Skeletal muscle tissue (tissue), 4 donors: ENCODE measurements around the gene KRT23. TPM values are rescaled to one million over a fixed set of nuclear protein-coding genes. Genes with fewer than 3 reads are reported as not detected.

Source experiments
- H3K27ac ChIP-seq: one replicate; pipeline ENCODE4 v1.7.0; 2013; ENCODE audit warnings: mild to moderate bottlenecking, low read depth, low read length, inconsistent platforms
- H3K27me3 ChIP-seq, 3 donors: one replicate each; pipeline ENCODE4 v1.7.0; 2013; ENCODE audit warnings: low read length in 3 of 3; ENCODE audit not compliant: control insufficient read depth in 3 of 3, insufficient read depth in 3 of 3
- H3K36me3 ChIP-seq, 3 donors: one replicate each; pipeline ENCODE4 v1.7.0; 2013; ENCODE audit warnings: low read length in 3 of 3; ENCODE audit not compliant: control insufficient read depth in 3 of 3, insufficient read depth in 3 of 3
- H3K4me1 ChIP-seq, 3 donors: one replicate each; pipeline ENCODE4 v1.7.0; 2013; ENCODE audit warnings: low read length in 3 of 3, mild to moderate bottlenecking in 3 of 3; ENCODE audit not compliant: control insufficient read depth in 3 of 3, insufficient read depth in 3 of 3
- H3K4me3 ChIP-seq, 3 donors: one replicate each; pipeline ENCODE4 v1.7.0; 2013; ENCODE audit warnings: low read length in 3 of 3
- H3K9ac ChIP-seq, 3 donors: one replicate each; pipeline ENCODE4 v1.7.0; 2013; ENCODE audit warnings: low read length in 3 of 3, mild to moderate bottlenecking in 3 of 3, moderate library complexity in 2 of 3, low read depth in 1 of 3
- H3K9me3 ChIP-seq, 3 donors: one replicate each; pipeline ENCODE4 v1.7.0; 2013; ENCODE audit warnings: low read length in 3 of 3; ENCODE audit not compliant: control insufficient read depth in 3 of 3
- total RNA-seq: library from RNA; depleted of rRNA; stranded (reverse); fragments of >200 nt; gene quantifications from one replicate; pipeline ENCODE4 v1.2.3, GENCODE V29; 2014
- donor health status: Osteomylitis.

Gene KRT23
- total RNA-seq, 1 donor from 2014 or later: 0.52 TPM

- Histone ChIP-seq H3K27ac (no peak overlapping the region), H3K36me3 (no peaks in the 10 kb centered on the region), H3K4me3 (no peak overlapping the region), H3K9me3 (no peaks in the 10 kb centered on the region), H3K9ac (no peak overlapping the region), H3K27me3 (peaks cover 0 to 5% (median 2%) of the 10 kb centered on the region in 3 donors), H3K4me1 (no peaks in the 10 kb centered on the region)
These were observed 53.7 kb downstream of the KRT23 start for GRCh38 chr17:40883626-40884334.

- H3K27ac ChIP-seq: no peak overlapping the region
- H3K9ac ChIP-seq: no peak overlapping the region
- H3K27me3 ChIP-seq: peaks cover 0 to 5% (median 2%) of the 10 kb centered on the region in 3 donors
- no peak overlapping the region for H3K4me3 ChIP-seq
- no peaks in the 10 kb centered on the region for H3K9me3 ChIP-seq
- H3K36me3 ChIP-seq: no peaks in the 10 kb centered on the region
- no peaks in the 10 kb centered on the region for H3K4me1 ChIP-seq
These were observed 54.4 kb downstream of the KRT23 start for GRCh38 chr17:40883031-40883430.

GRCh38 chr17:40879026-40879425 lies 58.4 kb downstream of the KRT23 start:
- no peaks in the 10 kb centered on the region for H3K36me3 ChIP-seq
- no peak overlapping the region for H3K4me3 ChIP-seq
- no peaks in the 10 kb centered on the region for H3K27me3 ChIP-seq
- H3K4me1 ChIP-seq: no peaks in the 10 kb centered on the region
- no peaks in the 10 kb centered on the region for H3K9me3 ChIP-seq
- H3K9ac ChIP-seq: no peak overlapping the region
- H3K27ac ChIP-seq: no peak overlapping the region

GRCh38 chr17:40878044-40878443 lies 59.4 kb downstream of the KRT23 start:
- no peaks in the 10 kb centered on the region for H3K4me1 ChIP-seq
- no peaks in the 10 kb centered on the region for H3K9me3 ChIP-seq
- H3K27me3 ChIP-seq: no peaks in the 10 kb centered on the region
- H3K4me3 ChIP-seq: no peak overlapping the region
- no peak overlapping the region for H3K27ac ChIP-seq
- no peaks in the 10 kb centered on the region for H3K36me3 ChIP-seq
- H3K9ac ChIP-seq: no peak overlapping the region

- Histone ChIP-seq H3K4me1 (no peaks in the 10 kb centered on the region), H3K27ac (no peak overlapping the region), H3K9ac (no peak overlapping the region), H3K36me3 (no peaks in the 10 kb centered on the region), H3K27me3 (peaks cover 0 to 4% (median 2%) of the 10 kb centered on the region in 3 donors), H3K4me3 (no peak overlapping the region), H3K9me3 (no peaks in the 10 kb centered on the region)
These were observed 63.6 kb downstream of the KRT23 start for GRCh38 chr17:40873801-40874200.

GRCh38 chr17:40873255-40873654 lies 64.2 kb downstream of the KRT23 start:
- Histone ChIP-seq H3K36me3 (no peaks in the 10 kb centered on the region), H3K4me1 (no peaks in the 10 kb centered on the region), H3K27ac (no peak overlapping the region), H3K9me3 (no peaks in the 10 kb centered on the region), H3K27me3 (peaks cover 0 to 4% (median 2%) of the 10 kb centered on the region in 3 donors), H3K4me3 (no peak overlapping the region), H3K9ac (no peak overlapping the region)

Other genes with a start within 250 kb of the KRT23 start
- gene KRT24, start 233.9 kb downstream of the KRT23 start, total RNA-seq: not detected
- gene KRT25, start 182.3 kb downstream of the KRT23 start, total RNA-seq: not detected
- not detected for gene KRT26, start 165.4 kb downstream of the KRT23 start, total RNA-seq
- gene KRT27, start 155.1 kb downstream of the KRT23 start, total RNA-seq: not detected
- not detected for gene KRT28, start 137.7 kb downstream of the KRT23 start, total RNA-seq
- gene KRT10, start 115.0 kb downstream of the KRT23 start, total RNA-seq: 2.6 TPM
- not detected for gene KRT12, start 70.4 kb downstream of the KRT23 start, total RNA-seq
- not detected for gene KRT20, start 52.4 kb downstream of the KRT23 start, total RNA-seq
- 3.1 TPM for gene KRT39, start 29.3 kb upstream of the KRT23 start, total RNA-seq
- 6.3 TPM for gene KRT40, start 46.7 kb upstream of the KRT23 start, total RNA-seq
- not detected for gene KRTAP3-3, start 56.5 kb upstream of the KRT23 start, total RNA-seq
- gene KRTAP3-2, start 62.3 kb upstream of the KRT23 start, total RNA-seq: not detected
- not detected for gene KRTAP3-1, start 71.5 kb upstream of the KRT23 start, total RNA-seq
- not detected for gene KRTAP1-5, start 89.6 kb upstream of the KRT23 start, total RNA-seq
- gene KRTAP1-4, start 92.5 kb upstream of the KRT23 start, total RNA-seq: not detected
- gene KRTAP1-3, start 97.2 kb upstream of the KRT23 start, total RNA-seq: not detected
- not detected for gene KRTAP1-1, start 103.8 kb upstream of the KRT23 start, total RNA-seq
- gene KRTAP2-1, start 109.7 kb upstream of the KRT23 start, total RNA-seq: not detected
- not detected for gene KRTAP2-2, start 117.6 kb upstream of the KRT23 start, total RNA-seq
- not detected for gene KRTAP2-3, start 122.5 kb upstream of the KRT23 start, total RNA-seq
- not detected for gene KRTAP2-4, start 128.2 kb upstream of the KRT23 start, total RNA-seq
- gene KRTAP4-7, start 146.5 kb upstream of the KRT23 start, total RNA-seq: not detected
- not detected for gene KRTAP4-8, start 160.5 kb upstream of the KRT23 start, total RNA-seq
- gene KRTAP4-16, start 164.6 kb upstream of the KRT23 start, total RNA-seq: not detected
- not detected for gene KRTAP4-9, start 167.7 kb upstream of the KRT23 start, total RNA-seq
- not detected for gene KRTAP4-11, start 180.7 kb upstream of the KRT23 start, total RNA-seq
- not detected for gene KRTAP4-12, start 186.5 kb upstream of the KRT23 start, total RNA-seq
- gene KRTAP4-6, start 202.9 kb upstream of the KRT23 start, total RNA-seq: not detected
- gene KRTAP4-5, start 212.2 kb upstream of the KRT23 start, total RNA-seq: not detected
- gene KRTAP4-4, start 223.1 kb upstream of the KRT23 start, total RNA-seq: not detected
- not detected for gene KRTAP4-3, start 230.6 kb upstream of the KRT23 start, total RNA-seq
- not detected for gene KRTAP4-2, start 240.6 kb upstream of the KRT23 start, total RNA-seq
- not detected for gene KRTAP4-1, start 247.3 kb upstream of the KRT23 start, total RNA-seq